Measurements from ENCODE around the gene MS4A15.
"Not testable (repeated sequence)": the region's sequence is repeated elsewhere in the genome, so short reads cannot be mapped to it uniquely, and the experiment has no call there.

Gene MS4A15

DNA sequence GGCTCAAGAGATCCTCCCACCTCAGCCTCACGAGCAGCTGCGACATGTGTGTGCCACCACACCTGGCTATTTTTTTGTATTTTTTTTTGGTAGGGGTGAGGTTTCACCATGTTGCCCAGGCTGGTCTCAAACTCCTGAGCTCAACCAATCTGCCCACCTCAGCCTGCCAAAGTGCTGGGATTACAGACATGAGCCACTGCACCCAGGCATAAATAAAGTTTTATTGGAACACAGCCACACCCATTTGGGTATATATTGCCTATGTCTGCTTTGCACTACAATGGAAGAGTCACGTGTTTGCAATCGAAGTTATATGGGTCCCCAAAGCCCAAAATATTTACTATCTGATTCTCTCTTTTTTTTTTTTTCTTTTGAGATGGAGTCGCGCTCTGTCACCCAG is 1.8 kb upstream of the MS4A15 start:
- DNase-seq (ENCODE audit: low read depth in 2 of 2) = no peak

DNA sequence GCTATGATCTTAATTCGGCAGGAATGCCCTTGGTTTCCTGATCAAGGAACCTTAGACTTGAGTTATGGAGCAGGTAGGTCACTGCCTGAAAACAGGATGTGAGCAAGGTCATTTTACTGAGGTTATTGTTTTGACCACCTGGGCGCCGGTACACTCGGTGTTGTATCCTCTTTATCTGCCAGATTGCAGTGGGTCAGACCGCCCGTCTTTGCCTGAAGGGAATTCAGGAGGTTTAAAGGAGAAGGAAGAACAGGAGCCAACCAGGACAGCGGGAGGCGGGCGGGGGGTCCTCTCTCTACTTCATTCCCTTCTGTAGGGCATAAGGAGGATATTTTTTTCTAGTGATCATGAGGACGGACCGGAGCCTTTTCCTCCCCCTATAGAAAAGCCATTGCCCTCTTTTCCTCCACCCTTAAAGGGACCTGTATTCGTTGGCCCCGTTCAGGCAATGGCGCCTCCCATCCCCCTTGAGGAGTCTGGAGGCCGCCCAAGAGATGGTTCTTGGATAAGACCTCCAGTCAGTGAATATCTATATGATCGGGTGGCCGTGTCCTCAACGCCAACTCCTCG is 649 bp downstream of the MS4A15 start:
- DNase-seq (ENCODE audit: low read depth in 2 of 2) = no peak

DNA sequence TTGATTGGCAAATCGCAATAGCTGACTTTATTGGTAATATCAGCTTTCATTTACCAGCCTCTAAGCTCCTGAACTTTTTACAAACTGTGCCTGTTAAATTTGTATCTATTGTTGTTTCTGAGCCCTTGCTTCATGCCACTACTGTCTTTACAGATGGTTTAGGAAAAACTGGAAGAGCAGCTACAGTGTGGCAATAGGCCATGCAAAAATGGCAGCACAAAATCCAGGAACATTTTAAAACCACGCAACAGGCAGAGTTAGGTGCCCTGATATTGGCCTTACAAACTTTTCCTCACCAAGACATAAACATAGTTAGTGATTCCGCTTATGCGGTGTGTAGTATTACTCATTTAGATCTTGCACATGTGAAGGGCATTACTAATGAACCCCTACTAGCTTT is 2.0 kb downstream of the MS4A15 start:
- DNase-seq (ENCODE audit: low read depth in 2 of 2) = not testable (repeated sequence)

DNA sequence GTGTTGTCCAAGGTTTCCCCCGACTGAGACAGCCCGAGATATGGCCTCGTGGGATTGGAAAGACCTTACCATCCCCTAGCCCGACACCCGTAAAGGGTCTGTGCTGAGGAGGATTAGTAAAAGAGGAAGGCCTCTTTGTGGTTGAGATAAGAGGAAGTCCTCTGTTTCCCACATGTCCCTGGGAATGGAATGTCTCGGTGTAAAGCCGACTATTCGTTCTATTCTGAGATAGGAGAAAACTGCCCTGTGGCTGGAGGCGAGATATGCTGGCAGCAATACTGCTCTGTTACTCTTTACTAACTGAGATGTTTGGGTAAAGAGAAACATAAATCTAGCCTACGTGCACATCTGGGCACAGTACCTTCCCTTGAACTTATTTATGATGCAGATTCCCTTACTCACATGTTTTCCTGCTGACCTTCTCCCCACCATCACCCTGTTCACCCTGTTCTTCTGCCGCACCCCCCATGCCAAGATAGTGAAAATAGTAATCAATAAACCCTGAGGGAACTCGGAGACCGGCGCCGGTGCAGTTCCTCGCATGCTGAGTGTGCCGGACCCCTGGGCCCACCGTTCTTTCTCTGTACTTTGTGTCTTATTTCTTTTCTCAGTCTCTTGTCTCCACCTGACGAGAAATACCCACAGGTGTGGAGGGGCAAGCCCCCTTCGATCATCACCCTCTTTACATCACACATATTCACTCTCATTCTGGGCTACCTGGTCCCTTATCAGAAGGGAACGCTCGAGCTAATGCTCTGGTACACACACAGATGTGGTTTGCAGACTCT is 3.0 kb downstream of the MS4A15 start:
- not testable (repeated sequence) for DNase-seq (ENCODE audit: low read depth in 2 of 2)

DNA sequence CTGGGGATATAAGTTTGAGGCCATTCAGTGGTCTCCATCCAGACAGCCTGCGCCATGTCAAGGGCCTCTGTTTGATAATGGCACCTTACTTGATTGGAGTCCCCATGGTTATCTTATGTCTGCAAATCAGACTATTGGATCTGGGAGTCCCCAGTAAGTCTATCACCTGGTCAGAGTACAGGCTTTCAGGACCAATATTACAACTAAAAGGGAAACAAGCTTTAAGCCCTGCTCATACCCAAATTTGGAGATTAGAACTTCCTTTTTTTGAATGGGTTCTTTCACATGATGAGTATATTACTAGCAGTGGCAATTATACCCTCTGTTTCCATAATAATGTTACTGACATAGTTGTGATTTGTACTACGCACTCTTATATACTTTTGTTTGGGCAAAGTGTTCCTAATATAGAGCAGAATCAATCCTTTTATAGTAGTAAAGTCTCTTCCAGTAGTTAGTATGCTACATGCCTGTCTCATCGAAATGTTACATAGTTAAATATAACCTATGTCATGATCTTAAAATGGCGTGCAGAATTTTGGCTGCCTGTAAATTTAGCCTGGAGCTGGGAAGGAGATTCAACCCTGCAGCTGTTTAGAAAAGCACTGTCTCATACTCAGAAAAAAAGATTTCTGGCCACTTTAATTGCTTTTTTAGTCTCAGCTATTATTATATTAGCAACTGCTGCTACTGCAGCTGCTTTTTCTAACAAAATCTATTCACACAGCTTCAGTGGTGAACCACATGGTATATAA is 4.9 kb downstream of the MS4A15 start:
- DNase-seq (ENCODE audit: low read depth in 2 of 2) = no peak

DNA sequence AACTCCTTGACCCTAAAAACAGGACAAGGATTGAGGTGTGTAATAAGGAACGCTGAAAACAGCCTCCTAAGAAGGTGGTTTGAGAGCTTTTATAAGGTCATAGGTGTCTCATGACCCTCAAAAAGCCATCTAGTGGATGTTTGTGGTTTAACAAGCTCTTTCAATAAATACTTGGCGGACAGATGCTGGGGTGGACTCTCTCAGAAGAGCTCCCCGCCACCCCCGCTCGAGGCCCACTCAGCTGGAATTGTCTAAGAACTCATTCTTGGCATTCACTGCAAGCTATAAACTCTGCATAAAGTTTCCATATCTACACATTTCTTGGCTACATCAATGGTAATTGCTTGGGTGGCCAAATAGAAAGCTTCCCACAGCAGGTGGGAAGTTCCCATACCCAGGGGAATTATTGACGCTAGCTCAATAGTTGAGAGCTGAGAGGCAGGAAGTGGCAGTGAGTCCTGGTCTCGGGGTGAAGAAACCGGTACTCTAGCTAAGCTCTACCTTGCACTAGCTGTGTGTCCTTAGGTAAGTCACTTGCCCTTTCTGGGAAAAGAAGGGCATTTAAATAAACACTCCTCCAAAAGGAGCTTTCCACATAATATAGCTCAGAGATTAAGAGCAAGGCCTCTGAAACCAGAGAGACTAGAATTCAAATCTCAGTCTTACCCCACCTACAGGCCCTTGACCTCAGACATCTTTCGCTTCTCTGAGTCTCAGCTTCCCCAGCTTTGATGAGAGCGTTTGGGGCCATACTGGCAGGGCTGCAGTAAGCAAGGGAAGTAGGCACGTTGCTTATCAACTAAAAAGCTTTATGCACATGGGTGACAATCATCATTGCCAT is 6.4 kb downstream of the MS4A15 start:
- DNase-seq (ENCODE audit: low read depth in 2 of 2) = no peak

DNA sequence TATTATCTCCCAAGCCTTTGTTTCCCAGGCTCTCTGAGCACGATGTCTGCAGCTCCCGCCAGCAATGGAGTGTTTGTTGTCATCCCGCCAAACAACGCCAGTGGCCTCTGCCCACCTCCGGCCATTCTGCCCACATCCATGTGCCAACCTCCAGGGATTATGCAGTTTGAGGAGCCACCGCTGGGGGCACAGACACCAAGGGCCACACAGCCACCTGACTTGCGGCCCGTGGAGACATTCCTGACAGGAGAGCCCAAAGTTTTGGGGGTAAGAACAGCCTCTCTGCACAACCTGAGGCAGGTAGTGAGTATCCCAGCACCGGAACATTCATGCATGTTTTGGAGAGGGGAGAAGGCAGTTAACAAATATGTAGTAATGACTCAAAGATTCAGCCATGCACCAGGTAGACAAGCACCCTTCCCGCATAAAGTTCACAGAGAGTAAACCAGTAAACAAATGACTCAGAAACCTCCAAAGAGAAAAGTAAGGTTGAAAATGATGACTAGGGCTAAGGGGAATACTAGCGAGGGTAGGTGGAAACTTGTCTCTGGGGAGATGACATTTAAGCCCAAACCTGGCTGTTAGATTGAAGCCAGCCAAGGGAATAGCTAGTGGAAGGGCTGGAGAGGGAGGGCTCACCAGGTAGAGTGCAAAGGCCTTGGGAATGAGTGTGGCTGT is 7.2 kb downstream of the MS4A15 start:
- no peak for DNase-seq (ENCODE audit: low read depth in 2 of 2)

DNA sequence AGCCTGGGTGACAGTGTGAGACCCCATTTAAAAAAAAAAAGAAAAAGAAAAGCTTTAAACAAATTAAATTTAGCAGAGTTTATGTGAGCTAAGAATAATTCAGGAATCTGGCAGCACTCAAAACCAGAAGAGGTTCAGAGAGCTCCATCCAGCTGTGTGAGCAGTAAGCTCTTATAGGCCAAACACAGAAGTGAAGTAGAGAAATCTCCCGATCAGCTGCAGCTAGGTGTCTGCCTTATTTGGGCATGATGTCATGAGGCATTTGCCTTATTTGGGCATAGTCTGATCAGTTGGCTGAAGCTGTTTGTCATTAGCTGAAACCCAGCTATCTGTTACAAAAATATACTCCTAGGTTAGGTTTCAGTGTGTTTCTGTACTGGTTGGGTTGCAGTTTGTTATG is 8.2 kb downstream of the MS4A15 start:
- no peak for DNase-seq (ENCODE audit: low read depth in 2 of 2)

DNA sequence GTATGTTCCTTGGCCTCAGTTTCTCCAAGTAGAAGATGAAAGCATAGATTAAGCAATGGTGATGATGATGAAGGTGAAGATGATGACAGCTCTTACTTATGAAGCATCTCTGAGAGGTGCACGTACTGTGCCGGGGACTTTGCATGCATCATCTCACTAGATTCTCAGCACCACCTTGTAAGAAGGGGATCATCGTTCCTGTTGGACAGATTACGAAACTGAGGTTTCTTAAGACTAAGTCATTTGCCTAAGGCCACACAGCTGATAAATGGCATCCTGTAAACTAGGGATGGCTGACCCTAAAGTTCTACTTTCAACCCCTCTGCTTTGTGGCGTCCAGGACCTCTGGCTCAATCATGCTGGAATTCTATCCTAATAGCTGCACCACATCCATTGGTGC is 8.7 kb downstream of the MS4A15 start:
- no peak for DNase-seq (ENCODE audit: low read depth in 2 of 2)

DNA sequence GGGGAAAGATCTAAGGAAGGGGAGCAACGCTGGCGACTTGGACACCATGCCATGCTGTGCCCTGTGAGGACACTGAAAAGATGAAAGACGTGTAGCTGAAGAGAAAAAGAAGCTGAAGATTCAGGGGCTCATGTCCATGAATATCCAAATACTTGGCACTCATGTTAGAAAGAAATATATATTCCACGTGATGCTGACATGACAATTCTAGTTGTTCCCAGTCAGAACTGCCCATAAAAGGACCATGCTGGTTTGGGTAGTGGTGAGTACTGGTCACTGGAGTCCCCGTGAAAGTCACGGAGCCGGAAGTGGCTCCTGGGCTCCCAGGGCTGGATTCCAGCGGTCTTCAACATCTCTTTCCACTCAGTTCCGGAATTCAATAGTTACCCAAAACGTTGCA is 9.9 kb downstream of the MS4A15 start:
- no peak for DNase-seq (ENCODE audit: low read depth in 2 of 2)

DNA sequence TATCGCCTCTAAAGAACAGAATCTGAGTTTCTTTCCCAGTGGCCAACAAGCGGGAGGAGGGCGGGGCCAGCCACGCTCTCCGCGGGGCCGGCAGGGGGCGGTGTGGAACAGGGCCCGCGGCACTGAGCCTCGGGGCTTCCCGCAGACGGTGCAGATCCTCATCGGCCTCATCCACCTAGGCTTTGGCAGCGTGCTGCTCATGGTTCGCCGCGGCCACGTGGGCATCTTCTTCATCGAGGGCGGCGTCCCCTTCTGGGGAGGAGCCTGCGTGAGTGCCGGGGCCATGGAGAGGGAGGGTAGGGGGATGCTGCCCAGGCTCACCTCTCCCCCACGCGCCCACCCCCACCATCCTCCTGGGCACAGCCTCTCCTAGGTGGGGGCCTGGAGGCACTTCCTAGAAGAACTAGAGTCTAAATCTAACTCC is 10.7 kb downstream of the MS4A15 start:
- DNase-seq (ENCODE audit: low read depth in 2 of 2) = peak in 1 of 2 donors; percentile 7

DNA sequence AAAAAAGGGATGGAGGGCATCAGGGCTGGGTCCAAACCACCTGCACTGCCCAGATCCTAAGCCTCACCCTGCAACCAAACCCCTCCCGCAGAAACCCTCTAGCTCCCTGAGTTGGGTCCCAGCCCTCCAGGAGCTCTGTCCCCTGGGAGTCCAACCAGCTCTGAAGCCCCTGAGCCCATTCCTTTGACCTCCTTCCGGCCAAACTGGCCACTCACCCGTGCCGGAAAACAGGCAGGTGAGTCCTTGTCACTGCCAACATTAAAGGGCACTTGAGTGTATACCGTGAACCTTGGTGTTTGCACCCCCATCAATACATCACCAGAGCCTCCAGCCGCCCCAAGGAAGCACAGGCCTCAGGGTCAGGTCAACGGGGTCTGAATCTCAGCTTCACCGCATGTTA is 11.5 kb downstream of the MS4A15 start:
- no peak for DNase-seq (ENCODE audit: low read depth in 2 of 2)

DNA sequence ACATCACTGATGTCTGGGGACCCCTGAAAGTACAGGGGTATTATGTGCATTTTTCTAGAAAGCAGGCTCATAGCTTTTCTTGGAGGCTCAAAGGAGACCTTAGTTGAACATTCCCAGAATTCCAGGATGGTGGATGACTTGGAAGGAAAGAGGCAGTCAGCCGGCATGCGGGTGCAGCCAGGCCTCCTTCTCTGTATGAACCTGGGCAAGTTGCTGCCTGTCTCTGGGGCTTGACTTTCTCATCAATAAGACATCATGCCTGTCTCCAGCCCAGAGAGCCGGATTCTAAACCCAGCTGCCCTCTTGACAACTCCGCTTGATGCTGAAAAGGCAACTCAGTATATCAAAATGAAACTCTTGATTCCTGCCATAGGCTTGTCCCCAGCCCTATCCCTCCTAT is 12.6 kb downstream of the MS4A15 start:
- no peak for DNase-seq (ENCODE audit: low read depth in 2 of 2)

DNA sequence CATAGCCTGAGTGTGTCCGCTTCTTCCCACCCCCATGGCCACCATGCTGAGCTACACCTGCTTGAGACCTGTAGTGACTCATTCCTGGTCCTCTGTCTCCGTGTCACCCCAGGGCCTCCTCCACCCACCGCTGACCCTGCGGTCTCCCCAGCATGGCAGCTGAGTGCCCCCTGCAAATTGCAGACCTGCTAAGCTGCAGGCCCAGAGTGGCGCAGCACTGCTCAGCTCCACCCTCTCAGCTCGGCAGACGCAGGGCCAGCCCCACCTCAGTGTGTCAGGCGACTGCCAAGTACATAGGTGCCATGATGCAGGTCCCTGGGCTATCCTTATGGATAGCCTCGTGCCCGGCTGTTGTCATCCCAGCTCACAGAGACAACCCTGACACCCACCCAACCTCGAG is 13.1 kb downstream of the MS4A15 start:
- no peak for DNase-seq (ENCODE audit: low read depth in 2 of 2)

DNA sequence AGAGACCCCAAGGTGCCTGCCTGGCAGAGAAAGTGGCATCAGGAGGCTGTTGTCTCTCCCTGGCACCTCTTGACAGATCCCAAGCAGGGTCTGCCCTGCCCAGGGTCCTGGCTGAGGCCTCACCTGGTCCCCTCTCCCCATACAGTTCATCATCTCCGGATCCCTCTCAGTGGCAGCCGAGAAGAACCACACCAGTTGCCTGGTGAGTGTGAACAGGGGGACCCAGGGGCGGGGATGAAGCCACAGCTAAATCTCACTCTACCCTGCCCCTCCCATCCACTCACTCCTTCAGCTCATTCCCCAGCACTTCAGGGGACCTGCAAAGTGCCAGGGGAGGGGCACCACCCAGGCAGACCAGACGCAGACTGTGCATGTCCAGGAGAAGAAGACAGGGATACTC is 14.5 kb downstream of the MS4A15 start:
- no peak for DNase-seq (ENCODE audit: low read depth in 2 of 2)

DNA sequence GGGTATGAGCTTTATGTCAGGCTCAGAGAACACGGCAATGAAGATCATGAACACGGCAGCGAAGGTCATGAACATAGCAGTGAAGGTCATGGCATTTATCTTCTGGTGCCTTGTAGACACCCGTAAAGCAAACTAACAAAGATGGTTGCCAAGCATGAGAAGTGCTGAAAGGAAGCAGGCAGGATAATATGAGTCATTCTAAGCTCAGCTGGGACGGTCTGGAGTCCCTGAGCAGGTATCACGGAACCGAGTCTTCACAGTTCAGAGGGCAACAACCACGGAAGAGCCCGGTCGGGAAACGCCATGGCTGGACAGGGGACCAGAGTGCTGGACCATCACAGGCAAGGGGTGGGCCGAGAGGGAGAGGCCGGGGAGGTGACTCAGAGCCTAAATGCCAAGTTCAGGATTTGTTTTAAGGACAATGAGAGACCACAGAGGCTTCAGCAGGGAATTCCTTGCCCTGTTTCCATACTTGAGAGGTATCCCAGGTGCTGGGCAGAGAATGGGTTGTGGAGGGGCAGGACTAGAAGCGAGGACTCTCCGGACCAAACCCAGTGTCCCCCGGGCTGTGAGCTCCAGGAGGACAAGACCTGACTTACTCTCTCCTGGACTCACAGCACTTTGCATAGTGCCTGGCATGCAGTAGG is 15.3 kb downstream of the MS4A15 start:
- DNase-seq (ENCODE audit: low read depth in 2 of 2) = no peak

DNA sequence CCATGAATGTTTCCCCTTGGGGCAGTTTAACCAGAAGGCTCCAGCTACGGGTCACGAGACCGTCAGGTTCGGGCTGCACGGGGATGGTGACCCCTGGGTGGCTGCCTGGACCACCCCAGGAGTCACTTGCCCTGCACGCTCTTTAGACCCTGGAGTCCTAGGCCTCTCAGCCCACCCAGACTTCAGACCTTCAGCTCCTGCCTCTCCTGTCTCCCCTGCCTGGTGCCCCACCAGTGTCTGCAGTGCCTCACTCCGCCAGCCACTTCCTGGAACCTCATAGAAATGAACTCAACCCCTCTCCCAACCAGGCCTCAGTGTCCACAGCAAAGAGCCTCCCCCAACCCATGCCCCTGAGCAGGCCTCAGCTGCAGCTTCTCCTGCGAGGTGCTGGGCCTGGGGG is 16.0 kb downstream of the MS4A15 start:
- no peak for DNase-seq (ENCODE audit: low read depth in 2 of 2)

DNA sequence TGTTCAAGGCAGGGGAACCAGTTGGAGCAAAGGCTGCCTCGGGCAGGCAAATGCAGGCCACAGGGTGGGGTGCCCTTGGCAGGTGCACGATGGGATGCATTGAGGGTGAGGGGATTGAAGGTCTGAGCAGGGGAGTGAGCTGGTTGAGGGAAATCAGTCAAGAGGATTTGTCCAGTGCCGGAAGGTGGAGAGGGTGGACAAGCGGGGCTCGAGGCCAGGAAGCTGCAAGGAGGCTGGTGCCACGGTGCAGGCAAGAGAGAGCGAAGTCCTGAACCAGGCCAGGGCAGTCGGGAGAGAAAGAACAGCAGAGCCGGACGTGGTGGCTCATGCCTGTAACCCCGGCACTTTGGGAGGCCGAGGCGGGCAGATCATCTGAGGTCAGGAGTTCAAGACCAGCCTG is 18.1 kb downstream of the MS4A15 start:
- DNase-seq (ENCODE audit: low read depth in 2 of 2) = no peak

DNA sequence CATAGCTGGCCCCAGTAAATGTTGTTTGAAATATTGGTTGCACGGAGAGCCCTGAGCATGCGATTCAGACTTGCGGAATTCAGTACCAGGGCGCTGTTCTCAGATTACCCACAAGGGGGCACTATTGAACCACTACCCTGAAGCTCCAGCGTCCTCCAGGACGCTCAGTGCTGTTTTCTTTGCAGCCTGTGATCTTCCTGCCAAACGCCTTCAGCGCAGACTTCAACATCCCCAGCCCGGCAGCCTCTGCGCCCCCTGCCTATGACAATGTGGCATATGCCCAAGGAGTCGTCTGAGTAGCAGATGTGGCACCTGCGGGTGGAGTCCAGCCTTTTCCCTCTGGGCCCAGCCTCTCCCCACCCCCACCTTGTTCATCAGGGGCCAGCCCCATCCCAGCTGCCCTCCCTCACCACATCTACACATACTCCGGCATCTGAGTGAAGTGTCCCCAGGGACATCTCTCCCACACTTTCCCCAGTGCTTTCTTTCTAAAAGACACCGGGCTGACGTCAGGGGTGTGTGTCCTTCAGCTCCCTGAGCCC is 18.8 kb downstream of the MS4A15 start:
- DNase-seq (ENCODE audit: low read depth in 2 of 2) = peak; percentile 73 to 75

DNA sequence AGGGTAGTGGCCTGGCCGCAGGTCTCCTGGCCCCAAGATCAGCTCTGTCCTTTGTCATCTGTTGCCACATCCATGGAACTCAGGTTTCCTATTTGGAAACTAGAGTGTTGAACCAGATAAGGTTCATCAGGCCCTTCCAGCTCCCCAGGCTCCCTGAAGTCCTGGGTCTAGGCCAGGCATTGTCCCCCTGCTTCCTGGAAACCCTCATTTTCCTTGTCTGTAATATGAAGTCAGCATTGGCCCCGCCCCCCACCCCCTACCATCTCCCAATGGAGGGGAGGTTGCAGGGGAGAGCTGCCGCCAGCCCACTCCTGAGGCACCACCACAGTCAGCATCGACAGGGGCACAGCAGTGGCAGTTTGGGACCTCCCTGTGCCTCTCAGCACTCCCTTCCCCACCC is 19.5 kb downstream of the MS4A15 start:
- no peak for DNase-seq (ENCODE audit: low read depth in 2 of 2)

DNA sequence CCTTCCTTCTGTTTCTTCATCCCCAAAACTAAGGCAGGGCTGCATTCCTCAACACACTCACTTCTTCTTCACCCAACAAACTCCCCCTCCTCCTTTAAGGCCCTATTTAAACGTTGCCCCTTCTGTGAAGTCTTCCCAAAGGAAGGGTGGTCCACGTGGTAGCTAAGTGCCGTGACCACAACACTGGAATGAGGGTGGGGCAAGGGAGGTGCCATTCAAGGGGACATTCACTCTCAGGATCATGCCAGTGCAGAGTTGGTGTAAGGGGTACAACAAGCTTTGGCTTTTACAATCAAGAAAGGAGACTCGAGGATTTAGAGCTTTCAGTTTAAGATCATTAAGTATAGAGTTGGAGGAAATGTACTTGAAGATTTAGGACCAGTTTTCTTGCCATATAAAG is 20.4 kb downstream of the MS4A15 start:
- no peak for DNase-seq (ENCODE audit: low read depth in 2 of 2)
